ENCODE results near the gene THOC7.

DNA sequence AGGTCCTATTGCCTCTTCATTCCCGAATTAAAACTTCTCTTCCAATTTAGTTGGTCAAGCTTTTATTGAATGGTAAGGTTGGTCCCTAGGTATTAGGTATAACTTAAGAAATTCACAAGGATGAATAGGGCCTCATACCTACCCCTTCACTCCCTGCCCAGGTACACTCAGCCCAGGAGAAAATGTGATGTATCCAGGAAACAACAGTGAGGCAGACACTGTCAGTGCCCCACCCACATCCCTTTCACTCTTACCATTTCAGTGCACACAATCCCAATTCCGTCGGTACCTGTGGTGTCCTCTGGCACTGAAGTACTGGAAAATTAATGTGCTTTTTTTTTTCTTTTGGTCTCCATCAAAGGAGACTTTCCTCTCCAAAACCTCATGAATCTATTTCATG is 55.0 kb downstream of the THOC7 start:
- no peak for TF ChIP-seq REST (IDR thresholded peaks at IDR 0.05; ENCODE audit: borderline replicate concordance)
- TF ChIP-seq, protein P1, sequence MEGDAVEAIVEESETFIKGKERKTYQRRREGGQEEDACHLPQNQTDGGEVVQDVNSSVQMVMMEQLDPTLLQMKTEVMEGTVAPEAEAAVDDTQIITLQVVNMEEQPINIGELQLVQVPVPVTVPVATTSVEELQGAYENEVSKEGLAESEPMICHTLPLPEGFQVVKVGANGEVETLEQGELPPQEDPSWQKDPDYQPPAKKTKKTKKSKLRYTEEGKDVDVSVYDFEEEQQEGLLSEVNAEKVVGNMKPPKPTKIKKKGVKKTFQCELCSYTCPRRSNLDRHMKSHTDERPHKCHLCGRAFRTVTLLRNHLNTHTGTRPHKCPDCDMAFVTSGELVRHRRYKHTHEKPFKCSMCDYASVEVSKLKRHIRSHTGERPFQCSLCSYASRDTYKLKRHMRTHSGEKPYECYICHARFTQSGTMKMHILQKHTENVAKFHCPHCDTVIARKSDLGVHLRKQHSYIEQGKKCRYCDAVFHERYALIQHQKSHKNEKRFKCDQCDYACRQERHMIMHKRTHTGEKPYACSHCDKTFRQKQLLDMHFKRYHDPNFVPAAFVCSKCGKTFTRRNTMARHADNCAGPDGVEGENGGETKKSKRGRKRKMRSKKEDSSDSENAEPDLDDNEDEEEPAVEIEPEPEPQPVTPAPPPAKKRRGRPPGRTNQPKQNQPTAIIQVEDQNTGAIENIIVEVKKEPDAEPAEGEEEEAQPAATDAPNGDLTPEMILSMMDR (IDR thresholded peaks at IDR 0.05; ENCODE audit: poor library complexity, severe bottlenecking) = no peak
- TF ChIP-seq EP300 (conservative IDR thresholded peaks at IDR 0.05; ENCODE audit: poor library complexity, severe bottlenecking) = no peak
- no peak for TF ChIP-seq SMC3 (conservative IDR thresholded peaks at IDR 0.05; ENCODE audit: poor library complexity)
- no peak for TF ChIP-seq RAD21 (conservative IDR thresholded peaks at IDR 0.05)
- no peak for TF ChIP-seq EZH2 (IDR thresholded peaks at IDR 0.05; ENCODE audit: borderline replicate concordance, insufficient read depth, low read length, poor library complexity, severe bottlenecking)
- TF ChIP-seq POLR2AphosphoS5 (IDR thresholded peaks at IDR 0.05) = no peak
- TF ChIP-seq MXI1 (conservative IDR thresholded peaks at IDR 0.05; ENCODE audit: poor library complexity, severe bottlenecking) = no peak
- no peak for TF ChIP-seq TAF1 (IDR thresholded peaks at IDR 0.05; ENCODE audit: low read depth)

All from neural cell (in vitro differentiated cells).